ENCODE measurements around the gene BPIFB3.

- TF ChIP-seq CTCF (IDR thresholded peaks at IDR 0.05) (no peak), POLR2A (IDR thresholded peaks at IDR 0.05) (no peak)
Measured at GRCh38 chr20:33033381-33033780, 20.3 kb upstream of the BPIFB3 start.

All from adrenal gland (tissue), 5 donors.